Neural progenitor cell (in vitro differentiated cells): Measurements from ENCODE around the gene COL8A1. TPM values are rescaled to one million over a fixed set of nuclear protein-coding genes. Genes with fewer than 3 reads are reported as not detected.
A peak's percentile ranks its signal among the peaks of the same experiment; 100 is the strongest.

Experiments
- DNase-seq: peaks from one replicate; pipeline ENCODE4 v3.0.0-alpha.2; 2016; ENCODE audit warnings: low spot score
- H2AFZ ChIP-seq: fragments of 200-600 bp; sonication (generic); replicated peaks from 2 replicates; pipeline ENCODE4 v1.6.1; 2016; ENCODE audit warnings: antibody characterized with exemption
- H3F3A ChIP-seq: fragments of 200-600 bp; sonication (generic); 2 replicates; pipeline ENCODE4 v1.6.1; 2016; ENCODE audit warnings: antibody characterized with exemption, low read depth
- H3K27ac ChIP-seq: fragments of 200-600 bp; sonication (generic); 2 replicates; pipeline ENCODE4 v1.5.1; 2016; ENCODE audit warnings: mild to moderate bottlenecking
- H3K27me3 ChIP-seq: fragments of 200-600 bp; sonication (generic); 2 replicates; pipeline ENCODE4 v1.6.1; 2016; ENCODE audit warnings: mild to moderate bottlenecking, moderate library complexity
- H3K36me3 ChIP-seq: fragments of 200-600 bp; sonication (generic); 2 replicates; pipeline ENCODE4 v1.5.1; 2016
- H3K4me1 ChIP-seq: fragments of 200-600 bp; sonication (generic); 2 replicates; pipeline ENCODE4 v1.6.1; 2016; ENCODE audit warnings: mixed run types
- H3K4me2 ChIP-seq: fragments of 200-600 bp; sonication (generic); 2 replicates; pipeline ENCODE4 v1.6.1; 2016
- H3K4me3 ChIP-seq: fragments of 200-600 bp; sonication (generic); 2 replicates; pipeline ENCODE4 v1.5.1; 2016
- H3K79me2 ChIP-seq: fragments of 200-600 bp; sonication (generic); 2 replicates; pipeline ENCODE4 v1.6.1; 2016; ENCODE audit warnings: low read depth
- H3K9ac ChIP-seq: fragments of 200-600 bp; sonication (generic); 2 replicates; pipeline ENCODE4 v1.6.1; 2016
- H3K9me3 ChIP-seq: fragments of 200-600 bp; sonication (generic); 2 replicates; pipeline ENCODE4 v1.5.1; 2016; ENCODE audit warnings: low read depth
- H4K20me1 ChIP-seq: fragments of 200-600 bp; sonication (generic); 2 replicates; pipeline ENCODE4 v1.6.1; 2016; ENCODE audit warnings: low read depth
- H3K27ac Mint-ChIP-seq: 3 replicates; pipeline ENCODE4 v1.8.0; 2021; ENCODE audit warnings: mixed read lengths
- H3K27me3 Mint-ChIP-seq: 2 replicates; pipeline ENCODE4 v1.8.0; 2022; ENCODE audit warnings: low read depth, mild to moderate bottlenecking, inconsistent platforms, moderate library complexity, mixed read lengths; ENCODE audit not compliant: insufficient read depth
- H3K36me3 Mint-ChIP-seq: 3 replicates; pipeline ENCODE4 v1.8.0; 2021; ENCODE audit warnings: mixed read lengths
- H3K4me1 Mint-ChIP-seq: 3 replicates; pipeline ENCODE4 v1.8.0; 2021; ENCODE audit warnings: mixed read lengths
- H3K4me3 Mint-ChIP-seq: 3 replicates; pipeline ENCODE4 v1.8.0; 2021; ENCODE audit warnings: mild to moderate bottlenecking, moderate library complexity, mixed read lengths
- H3K9me3 Mint-ChIP-seq: 3 replicates; pipeline ENCODE4 v1.8.0; 2020; ENCODE audit warnings: mixed read lengths
- CTCF ChIP-seq: fragments of 200-600 bp; sonication (generic); IDR thresholded peaks from 2 replicates; pipeline ENCODE4 v1.5.1; 2017; ENCODE audit warnings: antibody characterized with exemption, mild to moderate bottlenecking
- EZH2 ChIP-seq: fragments of 200-600 bp; sonication (generic); IDR thresholded peaks from 2 replicates; pipeline ENCODE4 v1.6.1; 2017; ENCODE audit warnings: antibody characterized with exemption, mild to moderate bottlenecking, moderate library complexity
- EZH2phosphoT487 ChIP-seq: fragments of 200-600 bp; sonication (generic); IDR thresholded peaks from 2 replicates; pipeline ENCODE4 v1.6.1; 2017; ENCODE audit warnings: antibody characterized with exemption
- total RNA-seq: library from RNA; depleted of rRNA; stranded (reverse); fragments of >200 nt; gene quantifications from 2 replicates; pipeline ENCODE4 v1.2.3, GENCODE V29; 2015; ENCODE audit warnings: low replicate concordance

Gene COL8A1
- total RNA-seq, 1 donor from 2014 or later: not detected

GRCh38 chr3:99704417-99704816 lies 66.0 kb downstream of the COL8A1 start:
- Mint-ChIP-seq H3K9me3 (no peaks in the 10 kb centered on the region), H3K27ac (no peak overlapping the region), H3K4me3 (no peak overlapping the region), H3K4me1 (peaks cover 11% of the 10 kb centered on the region), H3K36me3 (no peaks in the 10 kb centered on the region), H3K27me3 (no peaks in the 10 kb centered on the region)
- peaks cover 4% of the 10 kb centered on the region for H3K4me1 ChIP-seq
- H3K9ac ChIP-seq: no peak overlapping the region
- no peak overlapping the region for H3K27ac ChIP-seq
- no peaks in the 10 kb centered on the region for H3F3A ChIP-seq
- no peaks in the 10 kb centered on the region for H3K36me3 ChIP-seq
- no peaks in the 10 kb centered on the region for H3K79me2 ChIP-seq
- no peaks in the 10 kb centered on the region for H3K9me3 ChIP-seq
- peak overlapping the region; percentile 77 for H2AFZ ChIP-seq
- DNase-seq: no peak
- H4K20me1 ChIP-seq: no peaks in the 10 kb centered on the region
- no peak overlapping the region for H3K4me3 ChIP-seq
- H3K4me2 ChIP-seq: no peak overlapping the region
- H3K27me3 ChIP-seq: no peaks in the 10 kb centered on the region
- TF ChIP-seq EZH2: no peak
- no peak for TF ChIP-seq EZH2phosphoT487
- TF ChIP-seq CTCF: no peak

- Histone ChIP-seq H3K27ac (no peak overlapping the region), H3K27me3 (no peaks in the 10 kb centered on the region), H3K4me1 (peaks cover 4% of the 10 kb centered on the region), H4K20me1 (no peaks in the 10 kb centered on the region), H3K79me2 (no peaks in the 10 kb centered on the region), H3K4me3 (no peak overlapping the region), H3K4me2 (no peak overlapping the region), H3K36me3 (no peaks in the 10 kb centered on the region), H3K9me3 (no peaks in the 10 kb centered on the region), H2AFZ (no peak overlapping the region), H3F3A (no peaks in the 10 kb centered on the region), H3K9ac (no peak overlapping the region)
- no peaks in the 10 kb centered on the region for H3K36me3 Mint-ChIP-seq
- H3K27ac Mint-ChIP-seq: no peak overlapping the region
- TF ChIP-seq EZH2phosphoT487 (no peak), CTCF (no peak), EZH2 (no peak)
- peaks cover 7% of the 10 kb centered on the region for H3K4me1 Mint-ChIP-seq
- no peaks in the 10 kb centered on the region for H3K27me3 Mint-ChIP-seq
- no peak overlapping the region for H3K4me3 Mint-ChIP-seq
- no peak for DNase-seq
- H3K9me3 Mint-ChIP-seq: no peaks in the 10 kb centered on the region
These were observed 68.0 kb downstream of the COL8A1 start for GRCh38 chr3:99706410-99706809.

- H3K9me3 ChIP-seq: no peaks in the 10 kb centered on the region
- H3F3A ChIP-seq: no peaks in the 10 kb centered on the region
- Mint-ChIP-seq H3K27me3 (no peaks in the 10 kb centered on the region), H3K4me1 (peaks cover 6% of the 10 kb centered on the region), H3K27ac (no peak overlapping the region), H3K4me3 (no peak overlapping the region), H3K9me3 (no peaks in the 10 kb centered on the region), H3K36me3 (no peaks in the 10 kb centered on the region)
- no peak overlapping the region for H3K4me2 ChIP-seq
- H3K4me3 ChIP-seq: no peak overlapping the region
- TF ChIP-seq CTCF: no peak
- H2AFZ ChIP-seq: no peak overlapping the region
- no peak for DNase-seq
- H4K20me1 ChIP-seq: no peaks in the 10 kb centered on the region
- H3K9ac ChIP-seq: no peak overlapping the region
- H3K27ac ChIP-seq: no peak overlapping the region
- H3K79me2 ChIP-seq: no peaks in the 10 kb centered on the region
- no peaks in the 10 kb centered on the region for H3K27me3 ChIP-seq
- peaks cover 4% of the 10 kb centered on the region for H3K4me1 ChIP-seq
- H3K36me3 ChIP-seq: no peaks in the 10 kb centered on the region
These were observed 69.9 kb downstream of the COL8A1 start for GRCh38 chr3:99708207-99708745.
